EL (cell line): Measurements from ENCODE around the gene ADCY6.
A peak's percentile ranks its signal among the peaks of the same experiment; 100 is the strongest.
"Not testable (repeated sequence)": the region's sequence is repeated elsewhere in the genome, so short reads cannot be mapped to it uniquely, and the experiment has no call there.

ENCODE experiments used
- DNase-seq: peaks from one replicate; pipeline ENCODE4 v3.0.0-alpha.2; 2016

Gene ADCY6

DNA sequence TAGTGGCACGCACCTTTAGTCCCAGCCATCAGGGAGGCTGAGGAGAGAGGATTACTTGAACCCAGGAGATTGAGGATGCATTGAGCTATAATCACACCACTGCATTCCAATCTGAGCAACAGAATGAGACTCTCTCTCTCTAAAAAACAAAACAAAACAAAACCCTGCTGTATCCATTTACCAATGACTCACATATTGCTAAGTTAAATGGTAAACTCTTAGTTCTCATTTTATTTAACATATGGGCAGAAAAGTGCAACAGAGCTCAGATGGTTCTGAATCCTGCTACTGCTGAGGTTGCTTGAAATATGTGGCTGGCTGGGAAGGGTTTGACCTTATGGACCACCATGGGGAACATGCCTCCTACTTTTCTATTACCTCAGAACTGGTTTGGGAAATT, 38.7 kb downstream of the ADCY6 start:
- peak; percentile 18 for DNase-seq

DNA sequence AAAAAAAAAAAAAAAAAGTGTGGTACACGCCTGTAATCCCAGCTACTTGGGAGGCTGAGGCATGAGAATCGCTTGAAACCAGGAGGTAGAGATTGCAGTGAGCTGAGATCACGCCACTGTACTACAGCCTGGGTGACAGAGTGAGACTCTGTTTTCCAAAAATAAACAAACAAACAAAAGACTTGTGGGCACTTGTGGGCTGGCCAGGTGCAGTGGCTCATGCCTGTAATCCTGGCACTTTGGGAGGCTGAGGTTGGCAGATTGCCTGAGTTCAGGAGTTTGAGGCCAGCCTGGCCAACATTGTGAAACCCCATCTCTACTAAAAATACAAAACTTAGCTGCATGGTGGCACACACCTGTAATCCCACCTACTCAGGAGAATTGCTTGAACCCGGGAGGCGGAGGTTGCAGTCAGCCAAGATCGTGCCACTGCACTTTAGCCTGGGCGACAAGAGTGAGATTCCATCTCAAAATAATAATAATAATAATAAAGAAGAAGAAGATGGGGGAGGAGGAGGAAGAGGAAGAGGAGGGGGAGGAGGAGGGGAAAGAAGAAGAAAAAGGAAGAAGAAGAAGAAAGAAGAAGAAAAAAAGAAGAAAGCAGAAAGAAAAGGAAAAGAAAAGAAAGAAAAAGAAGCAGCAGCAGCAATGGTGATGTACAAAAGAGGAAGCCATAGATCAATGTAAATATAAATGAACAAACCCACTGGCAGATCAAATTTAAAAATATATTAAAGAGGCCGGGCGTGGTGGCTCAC, 44.5 kb downstream of the ADCY6 start:
- DNase-seq = no peak

DNA sequence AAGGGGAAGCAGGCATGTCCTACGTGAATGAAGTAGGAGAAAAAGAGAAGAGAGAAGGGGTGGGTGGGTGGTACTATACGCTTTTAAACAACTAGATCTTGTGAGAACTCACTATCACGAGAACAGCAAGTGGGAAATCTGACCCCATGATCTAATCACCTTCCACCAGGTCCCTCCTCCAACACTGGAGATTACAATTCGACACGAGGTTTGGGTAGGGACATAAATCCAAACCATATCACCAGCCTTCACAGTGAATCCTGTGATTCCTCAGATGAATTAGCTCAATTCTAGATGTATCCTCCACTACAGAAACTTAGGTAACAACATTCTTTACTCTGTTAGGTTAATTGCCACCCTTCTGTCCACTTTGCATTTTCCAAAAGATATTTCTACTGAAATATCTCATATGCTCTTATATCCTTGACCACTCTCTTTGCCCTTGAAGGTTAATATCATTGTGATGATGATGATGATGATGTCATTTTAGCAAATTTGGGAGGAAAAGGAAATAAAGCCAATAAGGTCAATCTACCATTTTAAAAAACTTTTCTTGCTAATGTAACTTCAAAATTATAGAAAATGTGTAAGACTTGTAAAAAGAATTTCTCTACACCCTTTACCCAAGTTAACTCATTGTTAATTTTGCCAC, 49.1 kb downstream of the ADCY6 start:
- DNase-seq = no peak

DNA sequence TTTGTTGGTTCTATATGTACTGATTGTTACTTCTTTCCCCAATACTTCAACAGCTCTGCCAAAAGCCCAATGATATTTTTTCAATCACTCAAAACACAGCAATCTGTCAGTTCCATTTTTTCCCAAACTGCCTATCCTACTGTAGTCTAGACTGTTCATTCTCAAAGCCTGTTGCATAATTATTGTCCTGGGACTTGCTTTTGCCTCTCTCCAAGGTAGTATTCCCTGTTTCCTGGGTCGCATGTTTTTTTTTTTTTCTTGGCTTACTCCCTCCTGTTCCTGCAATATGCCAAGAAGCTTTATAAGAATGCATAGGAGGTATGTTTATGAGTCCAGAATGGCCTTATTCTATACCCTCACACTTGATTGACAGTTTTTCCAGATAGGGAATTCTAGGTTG, 52.4 kb downstream of the ADCY6 start:
- DNase-seq = no peak

DNA sequence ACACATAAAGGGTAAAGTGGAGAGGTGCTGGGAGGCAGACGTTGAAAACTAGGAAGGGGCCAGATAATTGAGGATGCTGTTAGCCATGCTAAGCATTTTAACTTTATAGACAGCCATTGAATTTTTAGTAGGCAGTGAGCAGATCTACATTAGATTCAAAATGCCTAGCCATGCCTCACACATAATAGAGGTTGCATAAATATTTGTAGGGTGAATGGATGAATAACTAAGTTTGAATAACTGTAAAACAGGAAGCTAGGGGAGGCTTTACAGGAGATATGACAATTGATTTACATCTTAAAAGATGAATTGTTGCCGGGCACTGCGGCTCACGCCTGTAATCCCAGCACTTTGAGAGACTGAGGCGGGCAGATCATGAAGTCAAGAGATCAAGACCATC, 60.1 kb downstream of the ADCY6 start:
- no peak for DNase-seq

DNA sequence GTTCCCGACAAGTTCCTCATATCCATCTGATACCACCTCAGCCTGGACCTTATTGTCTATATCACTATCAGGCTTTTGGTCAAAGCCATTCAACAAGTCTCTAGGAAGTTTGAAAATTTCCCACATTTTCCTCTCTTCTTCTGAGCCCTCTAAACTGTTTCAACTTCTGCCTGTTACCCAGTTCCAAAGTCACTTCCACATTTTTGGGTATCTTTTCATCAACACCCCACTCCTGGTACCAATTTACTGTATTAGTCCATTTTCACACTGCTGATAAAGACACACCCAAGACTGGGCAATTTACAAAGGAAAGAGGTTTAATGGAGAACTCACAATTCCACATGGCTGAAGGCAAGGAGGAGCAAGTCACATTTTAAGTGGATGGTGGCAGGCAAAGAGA, 68.2 kb downstream of the ADCY6 start:
- not testable (repeated sequence) for DNase-seq

DNA sequence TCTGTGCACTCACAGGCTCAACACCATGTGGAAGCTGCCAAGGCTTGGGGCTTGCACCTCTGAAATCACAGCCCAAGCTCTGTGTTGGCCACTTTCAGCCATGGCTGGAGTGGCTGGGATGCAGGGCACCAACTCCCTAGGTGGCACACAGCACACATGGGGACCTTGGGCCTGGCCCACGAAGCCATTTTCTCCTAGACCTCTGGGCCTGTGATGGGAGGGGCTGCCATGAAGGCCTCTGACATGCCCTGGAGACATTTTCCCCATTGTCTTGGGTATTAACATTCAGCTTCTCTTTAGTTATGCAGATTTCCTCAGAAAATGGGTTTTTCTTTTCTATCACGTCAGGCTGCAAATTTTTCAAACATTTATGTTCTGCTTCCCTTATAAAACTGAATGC, 68.7 kb downstream of the ADCY6 start:
- not testable (repeated sequence) for DNase-seq

DNA sequence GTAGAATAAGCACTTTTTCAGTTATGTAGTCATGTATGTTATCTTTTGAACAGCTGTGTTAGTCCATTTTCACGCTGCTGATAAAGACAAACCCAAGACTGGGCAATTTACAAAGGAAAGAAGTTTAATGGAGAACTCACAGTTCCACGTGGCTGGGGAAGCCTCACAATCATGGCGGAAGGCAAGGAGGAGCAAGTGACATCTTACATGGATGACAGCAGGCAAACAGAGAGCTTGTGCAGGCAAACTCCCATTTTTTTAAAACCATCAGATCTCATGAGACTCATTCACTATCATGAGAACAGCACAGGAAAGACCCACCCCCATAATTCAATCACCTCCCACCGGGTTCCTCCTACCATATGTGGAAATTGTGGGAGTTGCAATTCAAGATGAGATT, 69.9 kb downstream of the ADCY6 start:
- not testable (repeated sequence) for DNase-seq

DNA sequence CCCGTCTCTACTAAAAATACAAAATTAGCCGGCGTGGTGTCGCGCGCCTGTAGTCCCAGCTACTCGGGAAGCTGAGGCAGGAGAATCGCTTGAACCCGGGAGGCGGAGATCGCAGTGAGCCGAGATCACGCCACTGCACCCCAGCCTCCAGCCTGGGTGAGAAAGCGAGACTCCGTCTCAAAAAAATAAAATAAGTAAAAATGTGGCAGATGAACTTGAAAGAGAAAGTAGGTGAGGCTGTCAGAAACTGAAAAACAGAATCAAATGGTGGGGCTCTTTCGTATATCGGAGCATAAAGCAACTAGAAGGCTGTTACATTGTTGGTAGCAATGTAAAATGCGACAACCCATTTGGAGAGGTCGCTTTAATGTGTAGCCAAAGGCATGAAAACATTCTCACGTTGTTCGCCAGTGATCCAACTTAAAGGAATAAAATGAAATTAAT, 71.6 kb downstream of the ADCY6 start:
- peak; percentile 11 for DNase-seq

DNA sequence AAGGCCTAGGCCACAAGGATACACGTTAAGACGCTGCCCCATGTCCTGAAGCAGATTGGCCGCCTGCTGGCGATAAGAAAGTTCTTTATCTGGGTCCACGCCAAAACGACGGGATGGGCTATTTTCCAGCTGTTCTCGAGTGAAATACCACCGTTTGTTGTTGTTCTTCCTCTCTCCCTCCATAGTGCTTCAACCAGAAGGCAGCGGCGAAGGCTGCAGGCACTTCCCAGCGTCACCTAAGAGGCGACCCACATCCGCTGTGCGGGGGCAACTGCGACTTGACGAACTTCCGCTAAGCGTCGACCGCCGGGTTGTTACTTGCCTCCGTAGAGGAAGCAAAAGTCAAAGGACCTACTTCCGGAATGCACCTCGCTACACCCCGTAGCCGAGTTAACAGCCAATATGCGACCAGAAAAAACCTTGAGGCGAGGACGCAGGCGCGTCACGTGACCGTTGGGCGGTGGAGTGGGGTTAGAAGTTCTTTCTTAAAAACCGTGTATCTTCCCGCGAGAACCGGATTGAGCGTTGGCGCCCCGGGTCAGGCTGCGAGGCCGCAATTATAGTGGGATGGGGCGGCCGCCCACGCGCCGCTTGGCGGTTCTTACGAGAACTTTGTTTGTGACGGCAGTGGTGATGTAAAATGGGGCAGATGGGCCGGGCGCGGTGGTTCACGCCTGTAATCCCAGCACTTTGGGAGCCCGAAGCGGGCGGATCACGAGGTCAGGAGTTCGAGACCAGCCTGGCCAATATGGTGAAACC, 72.2 kb downstream of the ADCY6 start, which contains the start of gene CCNT1:
Gene CCNT1, minus strand, starts transcription at position 215 of the 759 bp plus-strand sequence. Its CDS starts 32 bp downstream, at position 183.
- DNase-seq = peak; percentile 100
